Endodermal cell (in vitro differentiated cells): ENCODE results near the gene RNU5B-1. TPM values are rescaled to one million over a fixed set of nuclear protein-coding genes. Genes with fewer than 3 reads are reported as not detected.

Source experiments
- DNase-seq: peaks from one replicate; pipeline ENCODE4 v3.0.0-alpha.2; 2017
- H3K27ac ChIP-seq: 2 replicates; pipeline ENCODE4 v1.5.1; 2013; ENCODE audit warnings: mild to moderate bottlenecking, low read depth, low read length, moderate library complexity
- H3K27me3 ChIP-seq: 2 replicates; pipeline ENCODE4 v1.6.1; 2013; ENCODE audit warnings: mild to moderate bottlenecking, low read length, moderate library complexity; ENCODE audit not compliant: insufficient read depth, control insufficient read depth, poor library complexity, severe bottlenecking
- H3K36me3 ChIP-seq: 2 replicates; pipeline ENCODE4 v1.7.0; 2013; ENCODE audit warnings: mild to moderate bottlenecking, low read length, moderate library complexity; ENCODE audit not compliant: control insufficient read depth, insufficient read depth
- H3K4me1 ChIP-seq: one replicate; pipeline ENCODE4 v1.7.0; 2013; ENCODE audit warnings: low read length; ENCODE audit not compliant: control insufficient read depth, insufficient read depth
- H3K4me3 ChIP-seq: 2 replicates; pipeline ENCODE4 v1.5.1; 2013; ENCODE audit warnings: mild to moderate bottlenecking, low read length, moderate library complexity
- H3K9ac ChIP-seq: 2 replicates; pipeline ENCODE4 v1.6.1; 2013; ENCODE audit warnings: mild to moderate bottlenecking, low read length, moderate library complexity; ENCODE audit not compliant: poor library complexity, severe bottlenecking; ENCODE audit errors: extremely low read depth
- H3K9me3 ChIP-seq: 2 replicates; pipeline ENCODE4 v1.6.1; 2013; ENCODE audit warnings: mild to moderate bottlenecking, low read length, moderate library complexity; ENCODE audit not compliant: control insufficient read depth
- H3K27ac Mint-ChIP-seq: 2 replicates; pipeline ENCODE4 v1.8.0; 2020; ENCODE audit warnings: mixed read lengths
- H3K27me3 Mint-ChIP-seq: 2 replicates; pipeline ENCODE4 v1.8.0; 2021; ENCODE audit warnings: mild to moderate bottlenecking, mixed read lengths; ENCODE audit not compliant: insufficient read depth
- H3K36me3 Mint-ChIP-seq: 2 replicates; pipeline ENCODE4 v1.8.0; 2020; ENCODE audit warnings: low read depth, mixed read lengths
- H3K4me1 Mint-ChIP-seq: 2 replicates; pipeline ENCODE4 v1.8.0; 2020; ENCODE audit warnings: mixed read lengths
- H3K4me3 Mint-ChIP-seq: 2 replicates; pipeline ENCODE4 v1.8.0; 2020; ENCODE audit warnings: mild to moderate bottlenecking, moderate library complexity, mixed read lengths
- H3K9me3 Mint-ChIP-seq: 2 replicates; pipeline ENCODE4 v1.8.0; 2020; ENCODE audit warnings: mild to moderate bottlenecking, mixed read lengths
- CTCF ChIP-seq: fragments of 200-600 bp; sonication (generic); conservative IDR thresholded peaks from 2 replicates; pipeline ENCODE4 v1.5.0; 2021; ENCODE audit warnings: antibody characterized with exemption, mild to moderate bottlenecking
- WGBS, 2 experiments: methylation state at CpG; one replicate each; pipeline versions ENCODE4 v1.1.5 to v1.1.7; 2013; ENCODE audit warnings: missing lambda C conversion rate in 2 of 2, mixed read lengths in 1 of 2; ENCODE audit not compliant: insufficient coverage in 1 of 2, insufficient read length in 1 of 2; 5-methylcytosine and 5-hydroxymethylcytosine counted together
- total RNA-seq, 2 donors: library from RNA; stranded (reverse); fragmentation: NEBNext Ultra II Directional in 1 of 2; extraction: Animal tissue kit (Norgen Biotek cat#: 25700) in 1 of 2; gene quantifications; 2 replicates in 1 of 2; 3 replicates in 1 of 2; pipeline ENCODE4 v1.2.1, GENCODE V29; 2021

RNU5B-1 gene
- total RNA-seq, 2 donors from 2014 or later: 18.6 TPM; not detected in 1

GRCh38 chr15:65334586-65335231 lies 30.2 kb downstream of the RNU5B-1 start:
- peaks cover 1% of the 10 kb centered on the region for H3K27me3 Mint-ChIP-seq
- DNase-seq: peak; percentile 85
- peaks cover 4% of the 10 kb centered on the region for H3K36me3 Mint-ChIP-seq
- peak overlapping the region; percentile 68 for H3K27ac Mint-ChIP-seq
- H3K4me3 Mint-ChIP-seq: peak overlapping the region; percentile 33
- Histone ChIP-seq H3K4me1 (peaks cover 26% of the 10 kb centered on the region), H3K27ac (peak overlapping the region; percentile 87), H3K4me3 (no peak overlapping the region), H3K27me3 (no peaks in the 10 kb centered on the region), H3K9me3 (no peaks in the 10 kb centered on the region), H3K36me3 (no peaks in the 10 kb centered on the region), H3K9ac (no peak overlapping the region)
- 49 to 70% methylated on average over 5 to 20 of the region's 20 CpGs for WGBS, 2 experiments
- no peak for TF ChIP-seq CTCF
- H3K9me3 Mint-ChIP-seq: no peaks in the 10 kb centered on the region
- peaks cover 40% of the 10 kb centered on the region for H3K4me1 Mint-ChIP-seq

GRCh38 chr15:65335278-65336055 lies 31.0 kb downstream of the RNU5B-1 start:
- Mint-ChIP-seq H3K36me3 (peaks cover 2% of the 10 kb centered on the region), H3K27me3 (peaks cover 1% of the 10 kb centered on the region), H3K27ac (peak overlapping the region; percentile 68), H3K4me3 (no peak overlapping the region), H3K9me3 (no peaks in the 10 kb centered on the region), H3K4me1 (peaks cover 48% of the 10 kb centered on the region)
- Histone ChIP-seq H3K9me3 (no peaks in the 10 kb centered on the region), H3K4me1 (peaks cover 33% of the 10 kb centered on the region), H3K36me3 (no peaks in the 10 kb centered on the region), H3K4me3 (no peak overlapping the region), H3K27me3 (no peaks in the 10 kb centered on the region), H3K27ac (peak overlapping the region; percentile 99), H3K9ac (no peak overlapping the region)
- no peak for TF ChIP-seq CTCF
- 94 to 99% methylated on average over 17 to 19 of the region's 19 CpGs for WGBS, 2 experiments
- no peak for DNase-seq

GRCh38 chr15:65336493-65337435 lies 32.3 kb downstream of the RNU5B-1 start:
- H3K36me3 ChIP-seq: no peaks in the 10 kb centered on the region
- peaks cover 33% of the 10 kb centered on the region for H3K4me1 ChIP-seq
- no peak for TF ChIP-seq CTCF
- Mint-ChIP-seq H3K9me3 (no peaks in the 10 kb centered on the region), H3K27ac (no peak overlapping the region), H3K4me1 (peaks cover 49% of the 10 kb centered on the region), H3K4me3 (no peak overlapping the region), H3K36me3 (no peaks in the 10 kb centered on the region), H3K27me3 (peaks cover 1% of the 10 kb centered on the region)
- H3K9me3 ChIP-seq: no peaks in the 10 kb centered on the region
- H3K27ac ChIP-seq: peak overlapping the region; percentile 99
- H3K4me3 ChIP-seq: no peak overlapping the region
- H3K9ac ChIP-seq: no peak overlapping the region
- no peaks in the 10 kb centered on the region for H3K27me3 ChIP-seq
- peak; percentile 58 for DNase-seq
- WGBS, 2 experiments: 82% methylated on average over 3 to 21 of the region's 21 CpGs
